Measurements from ENCODE around the gene GDF10.

GRCh38 chr10:47316131-47316530 lies 16.1 kb downstream of the GDF10 start:
- TF ChIP-seq CTCF (IDR thresholded peaks at IDR 0.05) (no peak), POLR2A (IDR thresholded peaks at IDR 0.05) (no peak)
